Fibroblast of lung (primary cell): Measurements from ENCODE around the gene DGKA. TPM values are rescaled to one million over a fixed set of nuclear protein-coding genes. Genes with fewer than 3 reads are reported as not detected.

Experiments
- DNase-seq, 2 donors: peaks; one replicate each; pipeline versions ENCODE4 v3.0.0 to v3.0.0-alpha.2; 2010; ENCODE audit warnings: low read depth in 2 of 2
- H2AFZ ChIP-seq: 2 replicates; pipeline ENCODE4 v1.5.1; 2012; ENCODE audit warnings: low read length, control low read depth, inconsistent platforms
- H3K27ac ChIP-seq: 2 replicates; pipeline ENCODE4 v1.5.1; 2011; ENCODE audit warnings: low read length, control low read depth; ENCODE audit not compliant: insufficient read depth
- H3K27me3 ChIP-seq: 2 replicates; pipeline ENCODE4 v1.5.1; 2011; ENCODE audit warnings: mild to moderate bottlenecking, low read length; ENCODE audit not compliant: control insufficient read depth, insufficient read depth
- H3K36me3 ChIP-seq: 2 replicates; pipeline ENCODE4 v1.5.1; 2011; ENCODE audit warnings: low read length; ENCODE audit not compliant: control insufficient read depth, insufficient read depth
- H3K4me1 ChIP-seq: 2 replicates; pipeline ENCODE4 v1.5.1; 2011; ENCODE audit warnings: low read length; ENCODE audit not compliant: control insufficient read depth, insufficient read depth; ENCODE audit errors: extremely low read depth
- H3K4me2 ChIP-seq: 2 replicates; pipeline ENCODE4 v1.5.1; 2011; ENCODE audit warnings: low read length, control low read depth; ENCODE audit not compliant: insufficient read depth; ENCODE audit errors: extremely low read depth
- H3K4me3 ChIP-seq, 4 experiments: fragments of 200-600 bp in 1 of 4; sonication (generic) in 1 of 4; replicated peaks in 1 of 4; 2 replicates each; pipeline ENCODE4 v1.5.1; 2011 to 2016; ENCODE audit warnings: low read length in 4 of 4, low read depth in 3 of 4, mild to moderate bottlenecking in 3 of 4, control low read depth in 2 of 4, inconsistent platforms in 1 of 4, mixed read lengths in 1 of 4; ENCODE audit not compliant: insufficient read depth in 1 of 4; ENCODE audit errors: control extremely low read depth in 1 of 4
- H3K79me2 ChIP-seq: 2 replicates; pipeline ENCODE4 v1.5.1; 2012; ENCODE audit warnings: mild to moderate bottlenecking, low read length, inconsistent platforms; ENCODE audit not compliant: control insufficient read depth, insufficient read depth
- H3K9ac ChIP-seq: 2 replicates; pipeline ENCODE4 v1.5.1; 2011; ENCODE audit warnings: mild to moderate bottlenecking, low read length, control low read depth; ENCODE audit not compliant: insufficient read depth
- H3K9me3 ChIP-seq: 2 replicates; pipeline ENCODE4 v1.5.1; 2012; ENCODE audit warnings: low read depth, low read length; ENCODE audit not compliant: control insufficient read depth, insufficient read depth
- H4K20me1 ChIP-seq: 2 replicates; pipeline ENCODE4 v1.5.1; 2011; ENCODE audit warnings: low read length; ENCODE audit not compliant: control insufficient read depth, insufficient read depth; ENCODE audit errors: extremely low read depth
- EZH2 ChIP-seq: IDR thresholded peaks from 2 replicates; pipeline ENCODE4 v1.5.1; 2012; ENCODE audit warnings: low read length, control low read depth, mild to moderate bottlenecking; ENCODE audit errors: missing control alignments
- polyA plus RNA-seq, 2 donors: library from polyadenylated mRNA; depleted of rRNA in 1 of 2; stranded (reverse) in 1 of 2; unstranded in 1 of 2; fragments of >200 nt; gene quantifications; 2 replicates each; pipeline ENCODE4 v1.2.1, GENCODE V29; 2011 to 2012; ENCODE audit warnings: missing spikeins in 1 of 2
- total RNA-seq: library from RNA; depleted of rRNA; stranded (reverse); fragments of >200 nt; gene quantifications from 2 replicates; pipeline ENCODE4 v1.2.1, GENCODE V29; 2014
- TF ChIP-seq, protein P1 (sequence below), 2 donors: IDR thresholded peaks in 1 of 2; conservative IDR thresholded peaks in 1 of 2; 1 replicate in 1 of 2; 2 replicates in 1 of 2; pipeline ENCODE4 v1.5.1; 2011 to 2012; ENCODE audit warnings: low read length in 2 of 2, control low read depth in 1 of 2, inconsistent platforms in 1 of 2, low read depth in 1 of 2, mild to moderate bottlenecking in 1 of 2

DGKA gene
- total and polyA plus RNA-seq, 2 donors (not counting 1 experiment from before 2014, with no cell fraction given) = 44.7 to 51.9 TPM

- no peaks in the 10 kb centered on the region for H4K20me1 ChIP-seq
- H3K9ac ChIP-seq = no peak overlapping the region
- H3K27ac ChIP-seq = no peak overlapping the region
- no peak overlapping the region for H2AFZ ChIP-seq
- H3K9me3 ChIP-seq = no peaks in the 10 kb centered on the region
- no peak for DNase-seq
- H3K36me3 ChIP-seq = no peaks in the 10 kb centered on the region
- H3K79me2 ChIP-seq = peaks cover 19% of the 10 kb centered on the region
- no peak overlapping the region for H3K4me3 ChIP-seq
- H3K27me3 ChIP-seq = no peaks in the 10 kb centered on the region
- no peak for TF ChIP-seq EZH2
- TF ChIP-seq, protein P1, sequence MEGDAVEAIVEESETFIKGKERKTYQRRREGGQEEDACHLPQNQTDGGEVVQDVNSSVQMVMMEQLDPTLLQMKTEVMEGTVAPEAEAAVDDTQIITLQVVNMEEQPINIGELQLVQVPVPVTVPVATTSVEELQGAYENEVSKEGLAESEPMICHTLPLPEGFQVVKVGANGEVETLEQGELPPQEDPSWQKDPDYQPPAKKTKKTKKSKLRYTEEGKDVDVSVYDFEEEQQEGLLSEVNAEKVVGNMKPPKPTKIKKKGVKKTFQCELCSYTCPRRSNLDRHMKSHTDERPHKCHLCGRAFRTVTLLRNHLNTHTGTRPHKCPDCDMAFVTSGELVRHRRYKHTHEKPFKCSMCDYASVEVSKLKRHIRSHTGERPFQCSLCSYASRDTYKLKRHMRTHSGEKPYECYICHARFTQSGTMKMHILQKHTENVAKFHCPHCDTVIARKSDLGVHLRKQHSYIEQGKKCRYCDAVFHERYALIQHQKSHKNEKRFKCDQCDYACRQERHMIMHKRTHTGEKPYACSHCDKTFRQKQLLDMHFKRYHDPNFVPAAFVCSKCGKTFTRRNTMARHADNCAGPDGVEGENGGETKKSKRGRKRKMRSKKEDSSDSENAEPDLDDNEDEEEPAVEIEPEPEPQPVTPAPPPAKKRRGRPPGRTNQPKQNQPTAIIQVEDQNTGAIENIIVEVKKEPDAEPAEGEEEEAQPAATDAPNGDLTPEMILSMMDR (conservative IDR thresholded peaks at IDR 0.05 in 1 of 2, IDR thresholded peaks at IDR 0.05 in 1 of 2; ENCODE audit: low read depth in 1 of 2, low read length in 2 of 2) = no peak
- H3K4me2 ChIP-seq = no peak overlapping the region
- H3K4me1 ChIP-seq = peaks cover 3% of the 10 kb centered on the region
Measured at GRCh38 chr12:55963760-55964159, 32.8 kb downstream of the DGKA start.

DNA sequence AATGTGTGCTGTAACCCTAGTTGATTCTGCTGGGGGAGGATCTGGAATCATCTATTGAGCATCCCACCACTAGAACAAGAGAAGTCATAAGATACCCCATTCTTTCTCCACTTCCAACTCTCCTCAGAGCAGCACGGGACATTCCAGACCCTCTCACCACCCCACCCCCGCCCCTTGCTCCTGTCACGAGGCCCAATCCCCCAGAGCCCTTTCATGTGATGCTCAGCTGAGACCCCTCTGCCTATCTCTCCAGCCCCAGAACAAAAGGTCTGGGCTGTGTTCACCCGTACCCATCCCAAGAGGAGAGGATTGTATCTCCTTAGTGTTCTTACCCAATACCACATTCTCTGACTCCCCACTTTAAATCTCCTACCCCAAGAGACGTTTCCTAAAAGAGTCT is 34.3 kb downstream of the DGKA start:
- no peak for TF ChIP-seq EZH2
- TF ChIP-seq, protein P1 (conservative IDR thresholded peaks at IDR 0.05 in 1 of 2, IDR thresholded peaks at IDR 0.05 in 1 of 2; ENCODE audit: low read depth in 1 of 2, low read length in 2 of 2) = no peak
- H3K79me2 ChIP-seq = peaks cover 24% of the 10 kb centered on the region
- H3K27ac ChIP-seq = no peak overlapping the region
- no peak for DNase-seq
- H3K27me3 ChIP-seq = no peaks in the 10 kb centered on the region
- no peaks in the 10 kb centered on the region for H3K36me3 ChIP-seq
- H3K4me1 ChIP-seq = peaks cover 4% of the 10 kb centered on the region
- H3K4me3 ChIP-seq = no peak overlapping the region
- no peak overlapping the region for H3K9ac ChIP-seq
- H3K4me2 ChIP-seq = no peak overlapping the region
- no peaks in the 10 kb centered on the region for H3K9me3 ChIP-seq
- H2AFZ ChIP-seq = no peak overlapping the region
- no peaks in the 10 kb centered on the region for H4K20me1 ChIP-seq

- no peaks in the 10 kb centered on the region for H3K9me3 ChIP-seq
- DNase-seq = no peak
Measured at GRCh38 chr12:55965941-55966407, 35.0 kb downstream of the DGKA start, which contains the start of gene PMEL. Gene PMEL, minus strand, starts transcription at chr12:55966042. Its CDS starts 31 bp downstream, at chr12:55966011.

More at GRCh38 chr12:55965941-55966407, 35.0 kb downstream of the DGKA start, which contains the start of gene PMEL:
- no peak for TF ChIP-seq EZH2
- TF ChIP-seq, protein P1 (conservative IDR thresholded peaks at IDR 0.05 in 1 of 2, IDR thresholded peaks at IDR 0.05 in 1 of 2; ENCODE audit: low read depth in 1 of 2, low read length in 2 of 2) = no peak
- Histone ChIP-seq H3K27ac (peak within 1 kb of the TSS; percentile 85), H3K36me3 (no peaks in the 10 kb centered on the region), H3K9ac (peak within 1 kb of the TSS; percentile 79), H3K4me3 (peak within 1 kb of the TSS; percentile 64 to 90 (median 81)), H3K4me2 (peak within 1 kb of the TSS; percentile 87), H2AFZ (peak within 1 kb of the TSS; percentile 45), H3K27me3 (no peaks in the 10 kb centered on the region), H4K20me1 (no peaks in the 10 kb centered on the region), H3K4me1 (peaks cover 9% of the 10 kb centered on the region), H3K79me2 (peaks cover 24% of the 10 kb centered on the region)
